CD14-positive monocyte (primary cell): Measurements from ENCODE around the gene PSORS1C2. TPM values are rescaled to one million over a fixed set of nuclear protein-coding genes. Genes with fewer than 3 reads are reported as not detected.

Experiments used
- DNase-seq, 3 donors: peaks; one replicate each; pipeline ENCODE4 v3.0.0-alpha.2; 2011 to 2022
- H2AFZ ChIP-seq: 2 replicates; pipeline ENCODE4 v1.6.0; 2012; ENCODE audit warnings: mild to moderate bottlenecking, low read depth, low read length, inconsistent platforms; ENCODE audit not compliant: insufficient read depth, poor library complexity, severe bottlenecking
- H3K27ac ChIP-seq, 2 donors: 1 replicate in 1 of 2; 2 replicates in 1 of 2; pipeline ENCODE4 v1.5.1; 2012 to 2013; ENCODE audit warnings: low read length in 2 of 2, control low read depth in 1 of 2, inconsistent platforms in 1 of 2, low read depth in 1 of 2, mild to moderate bottlenecking in 1 of 2
- H3K27me3 ChIP-seq, 2 donors: one replicate each; pipeline versions ENCODE4 v1.6.0 to v1.6.1; 2011 to 2013; ENCODE audit warnings: low read length in 2 of 2; ENCODE audit not compliant: control insufficient read depth in 2 of 2, insufficient read depth in 2 of 2
- H3K36me3 ChIP-seq, 2 donors: replicated peaks in 1 of 2; 1 replicate in 1 of 2; 2 replicates in 1 of 2; pipeline versions ENCODE4 v1.5.1 to v1.6.1; 2012 to 2013; ENCODE audit warnings: low read length in 2 of 2, control low read depth in 1 of 2, inconsistent platforms in 1 of 2, mild to moderate bottlenecking in 1 of 2; ENCODE audit not compliant: insufficient read depth in 2 of 2, control insufficient read depth in 1 of 2
- H3K4me1 ChIP-seq, 2 donors: 1 replicate in 1 of 2; 2 replicates in 1 of 2; pipeline versions ENCODE4 v1.5.1 to v1.6.1; 2012 to 2013; ENCODE audit warnings: low read length in 2 of 2, control low read depth in 1 of 2, inconsistent platforms in 1 of 2, mild to moderate bottlenecking in 1 of 2, moderate library complexity in 1 of 2; ENCODE audit not compliant: insufficient read depth in 2 of 2, control insufficient read depth in 1 of 2
- H3K4me2 ChIP-seq: replicated peaks from 2 replicates; pipeline ENCODE3; 2012; ENCODE audit warnings: low read length, moderate library complexity, mild to moderate bottlenecking; ENCODE audit not compliant: poor library complexity, severe bottlenecking; ENCODE audit errors: extremely low read depth
- H3K4me3 ChIP-seq, 3 experiments: fragments of 200-600 bp in 1 of 3; sonication (generic) in 1 of 3; replicated peaks in 1 of 3; 1 replicate in 2 of 3; 2 replicates in 1 of 3; pipeline ENCODE4 v1.5.1; 2011 to 2013; ENCODE audit warnings: low read length in 3 of 3, mild to moderate bottlenecking in 3 of 3, control low read depth in 2 of 3, low read depth in 2 of 3, inconsistent platforms in 1 of 3, moderate library complexity in 1 of 3
- H3K79me2 ChIP-seq: 2 replicates; pipeline ENCODE4 v1.6.0; 2012; ENCODE audit warnings: mild to moderate bottlenecking, control low read depth, inconsistent platforms, low read length, moderate library complexity; ENCODE audit not compliant: insufficient read depth
- H3K9ac ChIP-seq: 2 replicates; pipeline ENCODE4 v1.6.0; 2017; ENCODE audit warnings: low read length, mild to moderate bottlenecking; ENCODE audit not compliant: insufficient read depth, poor library complexity, severe bottlenecking
- H3K9me3 ChIP-seq, 2 donors: replicated peaks in 1 of 2; 1 replicate in 1 of 2; 2 replicates in 1 of 2; pipeline versions ENCODE4 v1.5.1 to v1.6.1; 2012 to 2013; ENCODE audit warnings: low read length in 2 of 2, control low read depth in 1 of 2; ENCODE audit not compliant: control insufficient read depth in 1 of 2, insufficient read depth in 1 of 2
- H4K20me1 ChIP-seq: 2 replicates; pipeline ENCODE4 v1.6.0; 2012; ENCODE audit warnings: mild to moderate bottlenecking, low read length, control low read depth, moderate library complexity; ENCODE audit not compliant: insufficient read depth
- H3K27ac Mint-ChIP-seq, 7 donors: one replicate each; pipeline ENCODE4 v1.8.0; 2020; ENCODE audit warnings: mild to moderate bottlenecking in 7 of 7, mixed read lengths in 7 of 7, moderate library complexity in 6 of 7, inconsistent platforms in 2 of 7
- H3K27me3 Mint-ChIP-seq, 3 donors: one replicate each; pipeline ENCODE4 v1.8.0; 2021 to 2022; ENCODE audit warnings: low read depth in 3 of 3, mild to moderate bottlenecking in 3 of 3, mixed read lengths in 3 of 3, moderate library complexity in 3 of 3, inconsistent platforms in 1 of 3
- H3K36me3 Mint-ChIP-seq, 2 donors: one replicate each; pipeline ENCODE4 v1.8.0; 2020; ENCODE audit warnings: mixed read lengths in 2 of 2, inconsistent platforms in 1 of 2, mild to moderate bottlenecking in 1 of 2
- H3K4me1 Mint-ChIP-seq: one replicate; pipeline ENCODE4 v1.8.0; 2020; ENCODE audit warnings: mild to moderate bottlenecking, mixed read lengths
- H3K4me3 Mint-ChIP-seq, 2 donors: one replicate each; pipeline ENCODE4 v1.8.0; 2020; ENCODE audit warnings: mild to moderate bottlenecking in 2 of 2, mixed read lengths in 2 of 2, moderate library complexity in 1 of 2
- H3K9me3 Mint-ChIP-seq, 7 donors: one replicate each; pipeline ENCODE4 v1.8.0; 2020 to 2022; ENCODE audit warnings: mixed read lengths in 7 of 7, mild to moderate bottlenecking in 6 of 7, moderate library complexity in 6 of 7, inconsistent platforms in 2 of 7
- WGBS: methylation state at CpG from one replicate; pipeline ENCODE4 v1.1.5; 2013; ENCODE audit warnings: missing lambda C conversion rate; ENCODE audit not compliant: insufficient coverage; 5-methylcytosine and 5-hydroxymethylcytosine counted together
- intact Hi-C, 2 donors: fragments of 100-400 bp; cut with micrococcal nuclease; formaldehyde crosslinking; loops; one replicate each; pipeline versions ENCODE4 v1.15.0 to v1.15.1; 2023
- polyA plus RNA-seq, 3 donors: library from polyadenylated mRNA; depleted of rRNA in 1 of 3; unstranded in 2 of 3; stranded (reverse) in 1 of 3; fragments of 300-500 nt in 2 of 3; fragments of >200 nt in 1 of 3; fragmentation: Illumina TruSeq in 2 of 3; gene quantifications; 1 replicate in 2 of 3; 2 replicates in 1 of 3; pipeline ENCODE4 v1.2.3, GENCODE V29; 2012 to 2021
- TF ChIP-seq, protein P1 (sequence below): fragments of 200-600 bp; IDR thresholded peaks from one replicate; pipeline ENCODE4 v1.8.0; 2022; ENCODE audit warnings: antibody characterized with exemption, mild to moderate bottlenecking

Gene PSORS1C2
- polyA plus RNA-seq, 3 donors, result not detected

DNA sequence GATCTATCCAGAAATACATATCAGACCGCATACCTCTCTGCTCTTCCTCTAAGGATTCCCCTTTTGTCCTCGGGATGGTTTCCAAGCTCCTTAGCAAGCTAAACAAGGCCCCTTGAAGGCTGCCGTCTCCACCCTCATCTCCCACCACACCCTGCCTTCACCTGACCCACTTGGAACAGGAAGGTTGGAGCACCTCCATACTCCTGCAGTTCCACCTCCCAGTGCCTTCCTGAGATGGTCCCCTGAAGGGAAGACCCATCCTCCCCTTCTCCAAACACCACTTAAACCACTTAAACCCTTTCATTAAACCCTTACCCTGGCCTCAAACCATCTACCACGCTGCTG, 40.1 kb upstream of the PSORS1C2 start:
- Histone ChIP-seq H3K27ac (no peak overlapping the region), H3K4me1 (peaks cover 0 to 6% of the 10 kb centered on the region in 2 donors), H3K36me3 (no peaks in the 10 kb centered on the region), H2AFZ (no peak overlapping the region), H3K4me3 (no peak overlapping the region), H3K4me2 (no peak overlapping the region), H3K79me2 (no peaks in the 10 kb centered on the region), H4K20me1 (no peaks in the 10 kb centered on the region), H3K27me3 (no peaks in the 10 kb centered on the region), H3K9ac (no peak overlapping the region), H3K9me3 (no peaks in the 10 kb centered on the region)
- Mint-ChIP-seq H3K27me3 (peaks cover 0 to 2% (median 1%) of the 10 kb centered on the region in 3 donors), H3K4me3 (no peak overlapping the region), H3K9me3 (peaks cover 0 to 2% (median 0%) of the 10 kb centered on the region in 7 donors), H3K27ac (peak overlapping the region in 1 of 7 donors; percentile 22), H3K36me3 (no peaks in the 10 kb centered on the region), H3K4me1 (peaks cover 14% of the 10 kb centered on the region)
- DNase-seq, result no peak
- WGBS, result 91% methylated on average over 4 of the region's 4 CpGs
- TF ChIP-seq, protein P1, sequence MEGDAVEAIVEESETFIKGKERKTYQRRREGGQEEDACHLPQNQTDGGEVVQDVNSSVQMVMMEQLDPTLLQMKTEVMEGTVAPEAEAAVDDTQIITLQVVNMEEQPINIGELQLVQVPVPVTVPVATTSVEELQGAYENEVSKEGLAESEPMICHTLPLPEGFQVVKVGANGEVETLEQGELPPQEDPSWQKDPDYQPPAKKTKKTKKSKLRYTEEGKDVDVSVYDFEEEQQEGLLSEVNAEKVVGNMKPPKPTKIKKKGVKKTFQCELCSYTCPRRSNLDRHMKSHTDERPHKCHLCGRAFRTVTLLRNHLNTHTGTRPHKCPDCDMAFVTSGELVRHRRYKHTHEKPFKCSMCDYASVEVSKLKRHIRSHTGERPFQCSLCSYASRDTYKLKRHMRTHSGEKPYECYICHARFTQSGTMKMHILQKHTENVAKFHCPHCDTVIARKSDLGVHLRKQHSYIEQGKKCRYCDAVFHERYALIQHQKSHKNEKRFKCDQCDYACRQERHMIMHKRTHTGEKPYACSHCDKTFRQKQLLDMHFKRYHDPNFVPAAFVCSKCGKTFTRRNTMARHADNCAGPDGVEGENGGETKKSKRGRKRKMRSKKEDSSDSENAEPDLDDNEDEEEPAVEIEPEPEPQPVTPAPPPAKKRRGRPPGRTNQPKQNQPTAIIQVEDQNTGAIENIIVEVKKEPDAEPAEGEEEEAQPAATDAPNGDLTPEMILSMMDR, result no peak
- intact Hi-C loops, result no loop called here

DNA sequence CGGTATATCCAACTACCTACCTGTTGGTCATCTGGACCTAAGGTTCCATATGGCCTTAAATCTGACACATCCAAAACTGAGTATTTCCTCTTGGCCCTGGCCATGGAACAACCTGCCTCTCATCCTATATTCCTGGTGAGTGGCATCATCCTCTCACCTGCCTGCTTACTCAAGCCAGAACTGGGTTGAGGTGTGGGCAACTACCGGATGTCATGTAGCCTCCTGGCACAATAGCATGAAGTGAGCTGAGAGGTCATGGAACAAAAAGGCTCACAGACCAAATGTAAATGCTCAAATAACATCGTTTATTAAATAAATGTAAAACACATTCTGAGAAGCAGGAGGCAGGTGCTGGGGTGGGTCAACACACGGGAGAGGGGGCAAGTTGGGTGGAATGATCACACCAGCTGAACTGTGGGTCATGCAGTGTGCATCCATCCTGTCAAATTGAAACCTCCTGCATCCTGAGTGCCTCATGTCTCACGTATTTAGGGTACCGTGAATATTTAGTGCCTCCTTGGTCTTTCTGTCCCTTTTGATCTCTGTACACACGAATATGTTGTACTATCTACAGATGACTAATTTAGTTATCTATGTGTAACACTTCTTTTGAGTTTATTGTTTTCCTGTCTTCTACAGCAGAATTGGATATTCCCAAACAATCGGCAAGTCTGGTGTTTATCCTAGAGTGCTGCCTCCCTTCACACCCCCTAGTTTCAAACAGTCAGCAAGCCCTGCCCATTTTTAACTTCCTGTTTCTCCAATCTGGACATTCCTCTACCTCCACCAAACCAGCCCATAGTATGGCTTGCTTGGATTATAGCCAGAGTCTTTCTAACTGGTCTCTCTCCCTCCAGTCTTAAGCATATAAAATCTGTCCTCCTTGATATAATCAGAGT, 39.5 kb upstream of the PSORS1C2 start:
- TF ChIP-seq, protein P1, result no peak
- no peak overlapping the region for H3K4me3 Mint-ChIP-seq

More for the DNA sequence above, 39.5 kb upstream of the PSORS1C2 start:
- Mint-ChIP-seq H3K27me3 (peaks cover 0 to 2% (median 1%) of the 10 kb centered on the region in 3 donors), H3K36me3 (no peaks in the 10 kb centered on the region), H3K27ac (peak overlapping the region in 1 of 7 donors; percentile 10), H3K9me3 (peaks cover 0 to 2% (median 0%) of the 10 kb centered on the region in 7 donors), H3K4me1 (peaks cover 14% of the 10 kb centered on the region)
- WGBS, result 52% methylated on average over 3 of the region's 8 CpGs
- intact Hi-C loops, result no loop called here
- Histone ChIP-seq H3K79me2 (no peaks in the 10 kb centered on the region), H3K4me2 (no peak overlapping the region), H3K27ac (no peak overlapping the region), H3K4me3 (no peak overlapping the region), H3K27me3 (no peaks in the 10 kb centered on the region), H3K4me1 (peaks cover 0 to 6% of the 10 kb centered on the region in 2 donors), H2AFZ (no peak overlapping the region), H3K9ac (no peak overlapping the region), H3K36me3 (no peaks in the 10 kb centered on the region), H3K9me3 (no peaks in the 10 kb centered on the region), H4K20me1 (no peaks in the 10 kb centered on the region)
- no peak for DNase-seq
